Skeletal muscle cell (primary cell): ENCODE data around the gene PARVG.

Experiments used
- DNase-seq: peaks from one replicate; pipeline ENCODE4 v3.0.0-alpha.2; 2010; ENCODE audit warnings: low read depth
- H3K4me3 ChIP-seq: 2 replicates; pipeline ENCODE4 v1.5.1; 2011; ENCODE audit warnings: low read depth, mild to moderate bottlenecking, control low read depth, low read length, moderate library complexity

Gene PARVG

DNA sequence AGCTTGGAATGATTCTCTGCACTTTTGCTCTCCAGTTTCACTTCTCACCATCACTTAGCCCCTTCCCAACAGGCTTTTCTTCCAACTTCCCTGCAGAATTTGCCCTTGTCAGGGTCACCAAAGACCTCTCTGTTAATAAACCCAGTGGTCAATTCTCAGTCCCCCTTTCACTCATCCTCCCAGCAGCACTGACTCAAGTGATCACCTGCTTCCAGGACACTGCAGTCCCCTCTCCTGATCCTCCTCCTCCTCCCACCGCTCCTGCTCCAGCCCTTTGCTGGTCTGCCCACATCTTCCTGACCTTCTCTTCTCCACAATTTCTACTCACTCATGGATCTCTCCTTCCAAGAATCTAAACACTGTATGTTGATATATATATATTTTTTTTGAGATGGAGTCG lies 74.1 kb downstream of the PARVG start:
- no peak for DNase-seq
- no peak overlapping the region for H3K4me3 ChIP-seq

GRCh38 chr22:44256085-44256484 lies 75.4 kb downstream of the PARVG start:
- no peak for DNase-seq

DNA sequence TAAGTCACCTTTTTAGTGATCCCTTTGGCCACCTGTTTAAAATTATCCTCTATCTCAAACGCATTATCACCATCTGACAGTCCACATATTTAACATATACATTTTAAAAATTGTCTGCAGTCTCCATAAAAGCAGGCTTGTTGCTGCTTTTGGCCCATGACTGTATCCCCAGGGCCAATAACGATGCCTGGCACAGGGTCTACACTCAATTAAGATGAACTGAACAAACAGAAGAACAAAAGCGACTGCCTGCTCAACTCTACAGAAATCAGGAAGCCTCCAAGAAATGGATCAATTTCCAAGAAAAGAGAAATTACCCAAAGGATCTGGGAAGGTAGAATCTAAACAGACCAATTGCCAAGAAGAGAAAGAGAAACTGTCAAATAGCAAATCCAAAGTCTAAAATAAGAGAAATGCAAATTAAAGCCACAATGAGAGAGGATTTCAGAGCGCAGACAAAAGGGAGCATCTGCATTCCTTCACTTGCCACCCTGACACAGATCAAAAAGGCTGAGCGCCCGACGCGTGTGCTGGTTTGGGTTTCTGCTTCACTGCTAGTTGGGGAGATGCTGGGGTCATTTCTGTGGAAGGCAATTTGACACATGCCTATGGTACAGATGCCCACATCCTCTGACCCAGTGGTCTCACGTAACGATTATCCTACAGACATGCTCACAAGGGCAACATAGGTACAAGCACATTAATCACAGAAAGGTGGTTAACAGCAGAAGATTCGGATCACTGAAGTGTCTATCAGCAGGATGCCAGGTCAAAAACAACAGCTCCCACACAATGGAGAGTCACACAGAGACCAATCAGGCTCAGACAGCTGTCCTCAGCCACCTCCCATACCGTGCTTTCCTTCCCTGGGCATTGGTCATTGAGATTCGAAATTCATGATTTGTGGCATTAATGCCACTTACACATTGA lies 76.1 kb downstream of the PARVG start:
- H3K4me3 ChIP-seq: no peak overlapping the region
- no peak for DNase-seq

More at GRCh38 chr22:44256085-44256484, 75.4 kb downstream of the PARVG start:
- no peak overlapping the region for H3K4me3 ChIP-seq
